ENCODE results near the gene ATRX.

DNA sequence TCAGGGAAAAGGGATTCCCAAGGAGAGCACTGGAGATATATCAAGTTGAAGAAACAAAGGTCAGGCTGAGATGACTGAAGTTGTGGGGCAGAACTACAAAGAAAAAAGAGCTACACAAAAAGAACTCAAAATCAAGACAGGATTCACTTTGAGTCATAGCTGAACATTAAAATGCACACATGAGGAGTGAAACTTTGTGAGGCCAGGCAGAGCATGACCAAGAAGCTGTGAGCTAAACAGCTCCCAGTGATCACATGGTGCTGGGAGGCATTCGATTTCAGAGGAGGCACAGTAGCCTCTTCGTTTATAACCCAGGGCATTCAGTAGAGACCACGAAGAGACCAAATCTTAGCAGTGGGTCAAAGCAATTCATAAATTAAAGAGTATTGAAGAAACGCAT, 145.3 kb downstream of the ATRX start:
- TF ChIP-seq, protein P1, sequence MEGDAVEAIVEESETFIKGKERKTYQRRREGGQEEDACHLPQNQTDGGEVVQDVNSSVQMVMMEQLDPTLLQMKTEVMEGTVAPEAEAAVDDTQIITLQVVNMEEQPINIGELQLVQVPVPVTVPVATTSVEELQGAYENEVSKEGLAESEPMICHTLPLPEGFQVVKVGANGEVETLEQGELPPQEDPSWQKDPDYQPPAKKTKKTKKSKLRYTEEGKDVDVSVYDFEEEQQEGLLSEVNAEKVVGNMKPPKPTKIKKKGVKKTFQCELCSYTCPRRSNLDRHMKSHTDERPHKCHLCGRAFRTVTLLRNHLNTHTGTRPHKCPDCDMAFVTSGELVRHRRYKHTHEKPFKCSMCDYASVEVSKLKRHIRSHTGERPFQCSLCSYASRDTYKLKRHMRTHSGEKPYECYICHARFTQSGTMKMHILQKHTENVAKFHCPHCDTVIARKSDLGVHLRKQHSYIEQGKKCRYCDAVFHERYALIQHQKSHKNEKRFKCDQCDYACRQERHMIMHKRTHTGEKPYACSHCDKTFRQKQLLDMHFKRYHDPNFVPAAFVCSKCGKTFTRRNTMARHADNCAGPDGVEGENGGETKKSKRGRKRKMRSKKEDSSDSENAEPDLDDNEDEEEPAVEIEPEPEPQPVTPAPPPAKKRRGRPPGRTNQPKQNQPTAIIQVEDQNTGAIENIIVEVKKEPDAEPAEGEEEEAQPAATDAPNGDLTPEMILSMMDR (IDR thresholded peaks at IDR 0.05): no peak
- TF ChIP-seq EZH2 (IDR thresholded peaks at IDR 0.05) (no peak), EZH2phosphoT487 (IDR thresholded peaks at IDR 0.05) (no peak)
